ENCODE data around the gene PCDHB2.
A peak's percentile ranks its signal among the peaks of the same experiment; 100 is the strongest.
"Not testable (repeated sequence)": the region's sequence is repeated elsewhere in the genome, so short reads cannot be mapped to it uniquely, and the experiment has no call there.

The PCDHB2 gene

GRCh38 chr5:141094481-141095262, at the start of gene PCDHB2:
Gene PCDHB2, plus strand, starts transcription at chr5:141094615. Its CDS starts 176 bp downstream, at chr5:141094791.
- peak; percentile 15 for DNase-seq (ENCODE audit: low spot score)

- DNase-seq (ENCODE audit: low spot score): no peak
Observed at GRCh38 chr5:141050622-141051520, 43.5 kb upstream of the PCDHB2 start, which contains the start of gene PCDHB1. Gene PCDHB1, plus strand, starts transcription at chr5:141051374. Its CDS starts 97 bp downstream, at chr5:141051471.

- no peak for DNase-seq (ENCODE audit: low spot score)
Observed at GRCh38 chr5:141051521-141051866, 42.9 kb upstream of the PCDHB2 start.

GRCh38 chr5:141077826-141078225, 16.6 kb upstream of the PCDHB2 start:
- DNase-seq (ENCODE audit: low spot score): no peak

GRCh38 chr5:141082228-141082627, 12.2 kb upstream of the PCDHB2 start:
- no peak for DNase-seq (ENCODE audit: low spot score)

GRCh38 chr5:141084487-141084989, 9.9 kb upstream of the PCDHB2 start:
- peak; percentile 78 for DNase-seq (ENCODE audit: low spot score)

- DNase-seq (ENCODE audit: low spot score): no peak
Observed at GRCh38 chr5:141095263-141095641, 837 bp downstream of the PCDHB2 start.

- DNase-seq (ENCODE audit: low spot score): not testable (repeated sequence)
Observed at GRCh38 chr5:141096181-141096580, 1.8 kb downstream of the PCDHB2 start.

GRCh38 chr5:141096586-141096985, 2.2 kb downstream of the PCDHB2 start:
- not testable (repeated sequence) for DNase-seq (ENCODE audit: low spot score)

- DNase-seq (ENCODE audit: low spot score): peak; percentile 7
Observed at GRCh38 chr5:141100243-141100805, 5.9 kb downstream of the PCDHB2 start, which contains the start of gene PCDHB3. Gene PCDHB3, plus strand, starts transcription at chr5:141100473. Its CDS starts 177 bp downstream, at chr5:141100650.

- DNase-seq (ENCODE audit: low spot score): no peak
Observed at GRCh38 chr5:141101059-141101458, 6.6 kb downstream of the PCDHB2 start.

GRCh38 chr5:141102070-141102469, 7.7 kb downstream of the PCDHB2 start:
- DNase-seq (ENCODE audit: low spot score): not testable (repeated sequence)

GRCh38 chr5:141102471-141102870, 8.1 kb downstream of the PCDHB2 start:
- not testable (repeated sequence) for DNase-seq (ENCODE audit: low spot score)

- DNase-seq (ENCODE audit: low spot score): no peak
Observed at GRCh38 chr5:141105350-141105749, 10.9 kb downstream of the PCDHB2 start.

GRCh38 chr5:141119250-141119649, 24.8 kb downstream of the PCDHB2 start:
- DNase-seq (ENCODE audit: low spot score): no peak

- peak; percentile 46 for DNase-seq (ENCODE audit: low spot score)
Observed at GRCh38 chr5:141121563-141121962, 27.1 kb downstream of the PCDHB2 start, which contains the start of gene PCDHB4. Gene PCDHB4, plus strand, starts transcription at chr5:141121818. Its CDS starts 181 bp downstream, at chr5:141121999.

- no peak for DNase-seq (ENCODE audit: low spot score)
Observed at GRCh38 chr5:141121985-141122384, 27.6 kb downstream of the PCDHB2 start.

GRCh38 chr5:141123396-141124135, 29.2 kb downstream of the PCDHB2 start:
- DNase-seq (ENCODE audit: low spot score): not testable (repeated sequence)

- DNase-seq (ENCODE audit: low spot score): no peak
Observed at GRCh38 chr5:141127305-141127704, 32.9 kb downstream of the PCDHB2 start.

GRCh38 chr5:141135030-141135717, 40.8 kb downstream of the PCDHB2 start, which contains the start of gene PCDHB5:
Gene PCDHB5, plus strand, starts transcription at chr5:141135206. Its CDS starts 229 bp downstream, at chr5:141135435.
- peak; percentile 38 for DNase-seq (ENCODE audit: low spot score)
